GM12891 (cell line): ENCODE data around the gene SHISA6.

Source experiments
- DNase-seq: peaks from one replicate; pipeline ENCODE4 v3.0.0; 2011; ENCODE audit warnings: low spot score; ENCODE audit not compliant: insufficient read length
- FAIRE-seq: peaks from 2 replicates; lab custom pipeline; 2011; peaks lifted over from hg19 to GRCh38; lab: Jason Lieb, UNC
- PAX5 ChIP-seq: IDR thresholded peaks from 2 replicates; pipeline ENCODE4 v1.6.1; 2011; ENCODE audit warnings: low read length, moderate library complexity, mild to moderate bottlenecking; ENCODE audit not compliant: insufficient read depth, severe bottlenecking
- POLR2A ChIP-seq: IDR thresholded peaks from 2 replicates; pipeline ENCODE4 v1.6.1; 2011; ENCODE audit warnings: low read depth, low read length, control low read depth
- POLR2AphosphoS5 ChIP-seq: IDR thresholded peaks from 2 replicates; pipeline ENCODE4 v1.6.1; 2011; ENCODE audit warnings: low read depth, low read length, control low read depth
- POU2F2 ChIP-seq: IDR thresholded peaks from 2 replicates; pipeline ENCODE4 v1.6.1; 2011; ENCODE audit warnings: low read depth, mild to moderate bottlenecking, control low read depth, low read length, moderate library complexity
- SPI1 ChIP-seq: IDR thresholded peaks from 2 replicates; pipeline ENCODE4 v1.6.1; 2011; ENCODE audit warnings: low read depth, low read length, control low read depth
- TAF1 ChIP-seq: IDR thresholded peaks from 2 replicates; pipeline ENCODE4 v1.6.1; 2011; ENCODE audit warnings: low read depth, low read length, control low read depth

Gene SHISA6

DNA sequence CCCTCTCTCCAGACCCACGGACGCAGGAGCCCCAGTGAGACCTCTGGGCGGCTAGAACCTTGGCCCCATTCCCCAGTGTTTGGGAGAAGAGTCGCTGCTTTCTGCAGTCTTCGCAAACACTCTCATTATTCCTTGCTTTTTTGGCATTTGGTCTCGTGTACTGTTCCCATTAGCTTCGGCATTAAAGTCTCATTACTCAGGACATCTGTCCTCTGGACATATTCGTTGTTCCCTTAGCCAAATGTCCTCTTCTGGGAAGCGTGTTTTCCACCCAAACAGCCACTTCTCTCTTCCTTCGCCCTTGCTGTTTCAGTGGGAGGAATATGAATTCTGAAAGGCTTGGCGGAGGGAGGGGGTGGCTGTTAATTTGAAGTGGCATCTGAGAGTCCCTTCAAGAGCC is 11.1 kb downstream of the SHISA6 start:
- DNase-seq (no peak), FAIRE-seq (no peak)
- TF ChIP-seq POU2F2 (no peak), SPI1 (no peak), PAX5 (no peak), POLR2AphosphoS5 (no peak), POLR2A (no peak), TAF1 (no peak)

DNA sequence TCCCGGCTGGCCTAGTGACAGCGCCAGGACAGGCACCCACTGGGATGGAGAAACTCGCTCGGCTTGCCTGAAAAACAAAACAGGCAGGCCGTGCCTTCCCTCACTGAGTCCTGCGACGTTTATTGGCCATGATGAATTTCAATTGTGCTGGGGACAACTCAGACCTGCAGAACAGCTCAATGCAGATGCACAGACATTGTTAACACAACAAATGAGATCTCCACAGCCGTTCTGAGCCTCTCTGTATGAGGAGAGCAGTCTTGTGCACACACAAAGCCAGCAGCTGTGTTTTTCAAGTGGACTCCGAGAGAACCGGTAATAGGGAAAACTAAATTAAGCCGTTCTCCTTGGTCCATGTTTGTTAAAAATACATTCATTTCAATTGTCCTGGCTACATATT is 15.9 kb downstream of the SHISA6 start:
- no peak for FAIRE-seq
- no peak for DNase-seq
- TF ChIP-seq SPI1 (no peak), PAX5 (no peak), POLR2A (no peak), POU2F2 (no peak)

DNA sequence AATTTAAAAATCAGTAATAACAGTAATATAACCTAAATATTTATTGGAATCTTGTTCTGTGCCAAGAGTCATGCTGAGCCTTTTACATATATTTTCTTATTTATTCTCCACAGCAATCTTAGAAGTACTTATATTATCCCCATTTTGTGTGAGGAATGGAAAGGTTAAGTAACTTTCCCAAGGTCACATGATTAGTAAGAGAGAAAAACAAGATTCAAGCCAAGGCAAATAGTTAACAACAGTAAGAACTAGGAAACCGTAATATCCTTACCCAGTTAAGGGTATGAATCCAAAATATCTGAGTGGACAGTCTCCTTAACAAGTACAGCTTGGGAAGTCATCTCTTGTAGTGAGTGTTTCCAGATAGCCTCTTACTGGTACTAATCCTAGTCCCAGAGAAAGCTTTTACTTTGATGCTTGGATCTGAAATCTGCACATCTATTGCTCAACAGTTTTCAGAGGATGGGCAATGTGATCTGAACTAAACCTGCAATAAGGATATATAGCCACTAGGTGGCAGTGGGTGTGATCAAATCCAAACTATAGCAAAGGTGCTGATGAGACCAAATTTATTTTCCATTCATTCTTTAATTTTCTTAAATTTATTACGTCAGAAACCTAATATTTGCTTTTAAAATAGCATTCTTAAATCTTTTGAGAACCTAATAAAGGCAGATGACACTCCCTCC is 23.3 kb downstream of the SHISA6 start:
- no peak for TF ChIP-seq TAF1
- no peak for TF ChIP-seq POU2F2
- TF ChIP-seq POLR2A, result no peak
- TF ChIP-seq SPI1, result no peak
- no peak for TF ChIP-seq PAX5
- no peak for TF ChIP-seq POLR2AphosphoS5
- no peak for FAIRE-seq
- no peak for DNase-seq

DNA sequence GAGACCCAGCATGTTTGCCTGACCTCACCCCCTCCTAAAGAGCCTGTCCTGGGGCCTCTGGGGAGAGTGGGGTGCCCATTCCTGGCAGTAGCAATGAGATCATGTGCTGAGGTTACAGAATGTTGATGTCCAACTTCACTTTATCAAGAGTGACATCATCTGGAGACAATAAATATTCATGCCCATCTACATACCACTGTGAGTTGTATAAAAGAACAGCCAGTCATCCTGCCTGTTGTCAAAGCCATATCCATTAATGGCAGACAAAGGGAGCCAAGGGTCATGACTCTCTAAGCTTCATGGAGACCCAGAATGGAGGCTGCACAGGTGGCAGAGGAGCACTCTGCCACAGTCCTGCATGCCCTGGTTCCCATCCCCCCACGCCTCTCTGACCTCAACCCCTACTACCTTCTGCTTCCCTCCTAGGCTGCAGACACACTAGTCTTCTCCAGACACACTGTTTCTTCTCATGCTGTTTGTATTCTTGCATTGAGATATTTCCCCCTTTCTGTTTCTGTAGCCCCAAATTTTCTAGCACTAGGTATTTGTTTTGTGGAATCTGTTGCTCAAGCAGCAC is 27.1 kb downstream of the SHISA6 start:
- TF ChIP-seq PAX5 (no peak), SPI1 (no peak), TAF1 (no peak), POU2F2 (no peak), POLR2A (no peak), POLR2AphosphoS5 (no peak)
- no peak for DNase-seq
- FAIRE-seq, result no peak

DNA sequence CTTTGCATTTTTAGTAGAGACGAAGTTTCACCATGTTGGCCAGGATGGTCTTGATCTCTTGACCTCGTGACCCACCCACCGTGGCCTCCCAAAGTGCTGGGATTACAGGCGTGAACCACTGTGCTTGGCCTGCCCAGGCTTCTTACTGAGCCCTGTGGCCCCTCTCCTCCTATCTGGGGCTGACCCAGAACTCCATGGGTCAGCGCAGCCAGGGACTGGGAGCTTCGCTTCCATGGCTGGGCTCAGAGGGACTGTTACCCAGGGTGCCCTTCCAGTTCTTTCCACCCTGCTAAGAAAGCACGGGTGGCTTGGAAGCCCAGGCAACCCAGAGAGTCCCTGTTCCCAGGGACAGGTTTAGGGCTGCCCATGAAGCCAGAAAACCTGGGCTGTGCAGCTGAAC is 28.2 kb downstream of the SHISA6 start:
- no peak for DNase-seq
- TF ChIP-seq PAX5 (no peak), POLR2AphosphoS5 (no peak), SPI1 (no peak), POU2F2 (no peak), TAF1 (no peak), POLR2A (no peak)
- FAIRE-seq, result no peak

DNA sequence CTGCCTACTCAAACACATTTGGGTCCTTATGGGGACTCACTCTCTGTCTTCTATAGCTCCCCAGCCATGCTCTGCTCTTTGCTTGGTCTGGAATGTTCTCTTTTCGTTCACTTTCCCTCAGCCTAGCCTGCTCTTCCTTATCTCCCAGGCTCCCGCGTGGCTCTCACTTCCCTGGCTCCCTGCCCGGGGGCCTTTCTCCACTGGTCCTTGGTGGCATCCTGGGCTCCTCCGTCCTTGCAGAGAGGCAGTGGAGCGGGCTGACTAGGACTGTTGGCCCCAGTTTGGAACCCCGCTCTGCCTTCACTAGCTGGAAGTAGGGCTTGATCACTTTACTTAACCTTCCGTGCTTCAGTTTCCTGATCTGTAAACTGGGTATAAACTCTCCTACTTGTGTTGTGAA is 31.2 kb downstream of the SHISA6 start:
- FAIRE-seq, result no peak
- TF ChIP-seq POU2F2, result no peak
- no peak for TF ChIP-seq TAF1
- TF ChIP-seq PAX5, result no peak
- no peak for TF ChIP-seq POLR2A
- no peak for TF ChIP-seq POLR2AphosphoS5
- no peak for TF ChIP-seq SPI1
- no peak for DNase-seq

DNA sequence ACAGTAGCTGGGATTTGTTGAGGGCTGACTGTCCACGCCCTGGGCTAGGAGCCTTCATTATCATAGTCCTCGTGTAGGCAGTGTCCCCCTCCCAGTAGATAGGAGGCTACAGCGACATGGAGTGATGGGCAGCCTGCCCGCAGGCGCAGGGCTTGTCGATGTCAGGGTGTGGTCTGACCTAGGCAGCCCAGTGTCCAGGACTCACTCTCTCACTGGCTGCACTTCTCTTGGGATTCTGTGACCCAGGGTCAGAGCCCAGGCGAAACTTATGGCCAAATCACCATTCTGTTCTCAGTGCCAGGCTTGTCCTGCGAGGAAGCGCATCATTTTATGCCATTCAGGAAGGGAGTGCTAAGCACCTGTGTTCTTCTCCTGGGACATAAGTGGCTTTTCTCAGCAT is 32.6 kb downstream of the SHISA6 start:
- FAIRE-seq (no peak), DNase-seq (no peak)
- no peak for TF ChIP-seq PAX5
- TF ChIP-seq POU2F2, result no peak
- TF ChIP-seq POLR2A, result no peak
- TF ChIP-seq TAF1, result no peak
- no peak for TF ChIP-seq SPI1
- no peak for TF ChIP-seq POLR2AphosphoS5

DNA sequence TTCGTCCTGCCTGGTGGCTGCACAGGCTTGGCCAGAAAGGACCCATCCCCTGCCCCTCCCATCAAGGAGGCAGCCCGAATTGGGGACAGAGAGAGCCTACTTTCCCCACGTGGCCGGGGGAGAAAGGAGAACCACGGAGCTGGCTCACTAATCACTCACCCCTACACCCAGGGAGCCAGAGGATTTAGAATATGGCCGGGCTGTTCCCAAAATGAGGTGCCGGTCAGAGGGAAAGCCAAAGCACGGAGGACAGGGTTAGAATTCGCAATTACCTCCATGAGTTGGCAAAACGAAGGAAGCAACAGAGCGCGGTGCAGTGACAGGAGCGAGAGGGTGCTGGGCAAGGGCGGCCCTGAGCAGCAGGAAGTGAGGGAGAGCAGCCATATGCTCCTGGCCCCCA is 33.1 kb downstream of the SHISA6 start:
- DNase-seq, result no peak
- no peak for FAIRE-seq
- TF ChIP-seq TAF1 (no peak), POLR2AphosphoS5 (no peak), SPI1 (no peak), PAX5 (no peak), POU2F2 (no peak), POLR2A (no peak)

DNA sequence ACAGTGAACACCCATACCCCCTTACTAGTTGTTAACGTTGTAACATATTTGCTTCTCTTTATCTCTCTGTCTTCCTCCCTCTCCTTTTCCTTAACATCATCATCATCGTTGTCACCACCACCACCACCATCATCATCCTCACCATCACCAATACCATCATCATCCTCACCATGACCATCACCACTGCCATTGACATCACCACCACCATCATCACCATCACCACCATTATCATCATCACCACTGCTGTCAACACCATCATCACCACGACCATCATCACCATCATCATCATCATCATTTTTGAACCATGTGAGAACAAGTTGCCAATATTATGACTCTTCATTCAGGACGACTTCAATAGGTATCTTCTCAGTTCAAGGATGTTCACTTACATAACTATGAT is 35.5 kb downstream of the SHISA6 start:
- FAIRE-seq (no peak), DNase-seq (no peak)
- no peak for TF ChIP-seq POLR2A
- no peak for TF ChIP-seq POLR2AphosphoS5
- no peak for TF ChIP-seq TAF1
- TF ChIP-seq POU2F2, result no peak
- no peak for TF ChIP-seq SPI1
- no peak for TF ChIP-seq PAX5

DNA sequence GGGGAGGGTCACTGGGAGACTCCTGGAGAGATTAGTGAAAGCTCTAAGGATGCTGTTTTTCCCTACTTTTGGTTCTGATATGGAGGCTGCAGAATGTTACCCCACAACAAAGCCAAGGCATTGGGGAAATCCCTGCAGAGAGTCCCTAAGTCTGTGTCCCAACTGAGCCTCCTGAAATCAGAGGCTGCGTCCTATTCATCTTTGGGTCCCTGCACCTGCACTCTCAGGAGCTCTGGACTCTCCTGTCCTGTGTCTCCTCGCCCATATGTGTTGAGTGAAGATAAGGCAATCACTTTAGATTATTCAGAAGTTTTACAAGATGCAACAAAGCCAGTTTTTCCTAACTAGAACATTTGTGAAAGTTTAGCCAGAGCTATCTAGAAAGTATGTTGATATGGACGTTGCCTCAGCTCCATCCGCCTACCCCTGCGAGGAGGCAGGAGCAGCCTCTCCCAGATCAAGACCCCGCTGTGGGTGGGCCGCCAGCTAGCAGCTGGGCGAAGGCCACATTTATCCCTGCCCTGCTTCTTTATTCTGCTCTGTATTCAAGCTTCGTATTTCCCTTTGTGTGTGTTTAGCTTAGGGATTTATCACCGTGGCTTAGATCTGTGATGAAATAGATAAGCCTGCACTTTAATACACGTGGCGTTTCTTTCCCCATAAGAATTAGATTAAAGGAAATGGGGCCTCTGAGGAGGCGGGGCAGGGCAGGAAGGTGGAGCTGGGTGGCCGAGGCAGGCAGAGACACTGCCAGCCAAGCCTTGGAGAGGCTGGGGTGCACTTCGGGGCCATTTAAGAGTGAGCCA is 37.4 kb downstream of the SHISA6 start:
- TF ChIP-seq TAF1 (no peak), PAX5 (no peak), SPI1 (no peak), POLR2A (no peak), POLR2AphosphoS5 (no peak), POU2F2 (no peak)
- DNase-seq, result no peak
- FAIRE-seq, result no peak

DNA sequence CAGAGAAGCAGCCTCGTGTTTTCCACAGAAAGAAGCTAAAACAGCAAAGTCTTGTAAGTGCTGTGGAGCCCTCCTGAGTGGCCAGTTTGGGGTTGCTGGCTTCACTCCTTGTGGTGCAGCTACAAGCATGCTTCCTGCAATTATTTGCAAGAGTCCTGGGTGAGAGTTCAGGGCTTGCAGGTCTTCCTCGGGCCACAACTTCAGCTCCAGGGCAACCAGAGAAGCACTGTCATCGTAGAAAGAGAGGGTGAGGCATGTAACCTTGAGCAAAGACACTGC is 37.9 kb downstream of the SHISA6 start:
- no peak for DNase-seq
- no peak for TF ChIP-seq SPI1
- FAIRE-seq, result no peak
